GM21390 (cell line): Measurements from ENCODE around the gene CCNY.

Experiments used
- ATAC-seq: cut with Tn5 transposase; IDR thresholded peaks from one replicate; pipeline ENCODE4 v1.9.1; 2021; ENCODE audit not compliant: unreplicated experiment

The CCNY gene

GRCh38 chr10:35331894-35332640, 4.2 kb upstream of the CCNY start:
- no peak for ATAC-seq

GRCh38 chr10:35334297-35334696, 2.0 kb upstream of the CCNY start:
- no peak for ATAC-seq

GRCh38 chr10:35335133-35336083, 901 bp upstream of the CCNY start:
- no peak for ATAC-seq

GRCh38 chr10:35336921-35337823, 863 bp downstream of the CCNY start:
- peak; percentile 10 for ATAC-seq

- peak; percentile 38 for ATAC-seq
Observed at GRCh38 chr10:35339942-35340341, 3.6 kb downstream of the CCNY start.

- ATAC-seq = no peak
Observed at GRCh38 chr10:35340975-35341374, 4.7 kb downstream of the CCNY start.

GRCh38 chr10:35341521-35341920, 5.2 kb downstream of the CCNY start:
- peak; percentile 69 for ATAC-seq

- no peak for ATAC-seq
Observed at GRCh38 chr10:35342183-35342753, 6.0 kb downstream of the CCNY start.

- no peak for ATAC-seq
Observed at GRCh38 chr10:35343739-35344138, 7.4 kb downstream of the CCNY start.

GRCh38 chr10:35345383-35345742, 9.1 kb downstream of the CCNY start:
- no peak for ATAC-seq

- ATAC-seq = no peak
Observed at GRCh38 chr10:35346248-35346647, 9.9 kb downstream of the CCNY start.

GRCh38 chr10:35347121-35347562, 10.8 kb downstream of the CCNY start:
- ATAC-seq = no peak

- ATAC-seq = no peak
Observed at GRCh38 chr10:35347899-35348608, 11.7 kb downstream of the CCNY start.

- no peak for ATAC-seq
Observed at GRCh38 chr10:35348609-35349388, 12.5 kb downstream of the CCNY start.

GRCh38 chr10:35349389-35349915, 13.1 kb downstream of the CCNY start:
- no peak for ATAC-seq

- ATAC-seq = no peak
Observed at GRCh38 chr10:35351021-35351420, 14.7 kb downstream of the CCNY start.

- no peak for ATAC-seq
Observed at GRCh38 chr10:35352097-35352496, 15.8 kb downstream of the CCNY start.

GRCh38 chr10:35352512-35352911, 16.2 kb downstream of the CCNY start:
- no peak for ATAC-seq

- ATAC-seq = no peak
Observed at GRCh38 chr10:35353395-35353794, 17.1 kb downstream of the CCNY start.
